Erythroblast (primary cell): Measurements from ENCODE around the gene ARHGEF10L.

Source experiments
- GATA1 ChIP-seq: IDR thresholded peaks from 2 replicates; pipeline ENCODE4 v1.6.1; 2011; ENCODE audit warnings: low read depth, mild to moderate bottlenecking, control low read depth, low read length, moderate library complexity
- POLR2A ChIP-seq: IDR thresholded peaks from 2 replicates; pipeline ENCODE4 v1.6.1; 2011; ENCODE audit warnings: mild to moderate bottlenecking, low read length

DNA sequence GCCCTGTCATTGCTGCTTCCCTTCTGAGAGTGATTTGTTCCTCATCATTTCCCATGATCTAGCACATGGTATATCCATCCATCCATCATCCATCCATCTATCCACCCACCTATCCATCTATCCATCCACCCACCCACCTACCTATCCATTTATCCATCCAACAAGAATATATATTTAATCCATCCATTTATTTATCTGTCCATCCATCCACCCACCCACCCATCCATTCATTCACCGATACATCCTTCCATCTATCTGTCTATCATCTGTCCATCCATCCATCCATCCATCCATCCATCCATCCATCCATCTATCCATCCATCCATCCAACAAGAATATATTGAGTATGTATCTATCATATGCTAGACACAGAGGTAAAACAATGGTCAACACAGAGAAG is 115.7 kb downstream of the ARHGEF10L start:
- TF ChIP-seq POLR2A (no peak), GATA1 (no peak)
